Neural progenitor cell (in vitro differentiated cells): ENCODE results near the gene CRISPLD2. TPM values are rescaled to one million over a fixed set of nuclear protein-coding genes. Genes with fewer than 3 reads are reported as not detected.

Experiments
- DNase-seq: peaks from one replicate; pipeline ENCODE4 v3.0.0-alpha.2; 2016; ENCODE audit warnings: low spot score
- H2AFZ ChIP-seq: fragments of 200-600 bp; sonication (generic); replicated peaks from 2 replicates; pipeline ENCODE4 v1.6.1; 2016; ENCODE audit warnings: antibody characterized with exemption
- H3F3A ChIP-seq: fragments of 200-600 bp; sonication (generic); 2 replicates; pipeline ENCODE4 v1.6.1; 2016; ENCODE audit warnings: antibody characterized with exemption, low read depth
- H3K27ac ChIP-seq: fragments of 200-600 bp; sonication (generic); 2 replicates; pipeline ENCODE4 v1.5.1; 2016; ENCODE audit warnings: mild to moderate bottlenecking
- H3K27me3 ChIP-seq: fragments of 200-600 bp; sonication (generic); 2 replicates; pipeline ENCODE4 v1.6.1; 2016; ENCODE audit warnings: mild to moderate bottlenecking, moderate library complexity
- H3K36me3 ChIP-seq: fragments of 200-600 bp; sonication (generic); 2 replicates; pipeline ENCODE4 v1.5.1; 2016
- H3K4me1 ChIP-seq: fragments of 200-600 bp; sonication (generic); 2 replicates; pipeline ENCODE4 v1.6.1; 2016; ENCODE audit warnings: mixed run types
- H3K4me2 ChIP-seq: fragments of 200-600 bp; sonication (generic); 2 replicates; pipeline ENCODE4 v1.6.1; 2016
- H3K4me3 ChIP-seq: fragments of 200-600 bp; sonication (generic); 2 replicates; pipeline ENCODE4 v1.5.1; 2016
- H3K79me2 ChIP-seq: fragments of 200-600 bp; sonication (generic); 2 replicates; pipeline ENCODE4 v1.6.1; 2016; ENCODE audit warnings: low read depth
- H3K9ac ChIP-seq: fragments of 200-600 bp; sonication (generic); 2 replicates; pipeline ENCODE4 v1.6.1; 2016
- H3K9me3 ChIP-seq: fragments of 200-600 bp; sonication (generic); 2 replicates; pipeline ENCODE4 v1.5.1; 2016; ENCODE audit warnings: low read depth
- H4K20me1 ChIP-seq: fragments of 200-600 bp; sonication (generic); 2 replicates; pipeline ENCODE4 v1.6.1; 2016; ENCODE audit warnings: low read depth
- H3K27ac Mint-ChIP-seq: 3 replicates; pipeline ENCODE4 v1.8.0; 2021; ENCODE audit warnings: mixed read lengths
- H3K27me3 Mint-ChIP-seq: 2 replicates; pipeline ENCODE4 v1.8.0; 2022; ENCODE audit warnings: low read depth, mild to moderate bottlenecking, inconsistent platforms, moderate library complexity, mixed read lengths; ENCODE audit not compliant: insufficient read depth
- H3K36me3 Mint-ChIP-seq: 3 replicates; pipeline ENCODE4 v1.8.0; 2021; ENCODE audit warnings: mixed read lengths
- H3K4me1 Mint-ChIP-seq: 3 replicates; pipeline ENCODE4 v1.8.0; 2021; ENCODE audit warnings: mixed read lengths
- H3K4me3 Mint-ChIP-seq: 3 replicates; pipeline ENCODE4 v1.8.0; 2021; ENCODE audit warnings: mild to moderate bottlenecking, moderate library complexity, mixed read lengths
- H3K9me3 Mint-ChIP-seq: 3 replicates; pipeline ENCODE4 v1.8.0; 2020; ENCODE audit warnings: mixed read lengths
- CTCF ChIP-seq: fragments of 200-600 bp; sonication (generic); IDR thresholded peaks from 2 replicates; pipeline ENCODE4 v1.5.1; 2017; ENCODE audit warnings: antibody characterized with exemption, mild to moderate bottlenecking
- EZH2 ChIP-seq: fragments of 200-600 bp; sonication (generic); IDR thresholded peaks from 2 replicates; pipeline ENCODE4 v1.6.1; 2017; ENCODE audit warnings: antibody characterized with exemption, mild to moderate bottlenecking, moderate library complexity
- EZH2phosphoT487 ChIP-seq: fragments of 200-600 bp; sonication (generic); IDR thresholded peaks from 2 replicates; pipeline ENCODE4 v1.6.1; 2017; ENCODE audit warnings: antibody characterized with exemption
- total RNA-seq: library from RNA; depleted of rRNA; stranded (reverse); fragments of >200 nt; gene quantifications from 2 replicates; pipeline ENCODE4 v1.2.3, GENCODE V29; 2015; ENCODE audit warnings: low replicate concordance

CRISPLD2 gene
- total RNA-seq, 1 donor from 2014 or later = 0.11 TPM

GRCh38 chr16:84813141-84813934 is 6.4 kb upstream of the CRISPLD2 start:
- H3K36me3 Mint-ChIP-seq = no peaks in the 10 kb centered on the region

GRCh38 chr16:84815462-84815861 is 4.3 kb upstream of the CRISPLD2 start:
- Mint-ChIP-seq H3K9me3 (no peaks in the 10 kb centered on the region), H3K4me3 (no peak overlapping the region), H3K36me3 (no peaks in the 10 kb centered on the region), H3K27me3 (peaks cover 37% of the 10 kb centered on the region), H3K4me1 (peaks cover 12% of the 10 kb centered on the region), H3K27ac (peak overlapping the region; percentile 87)
- Histone ChIP-seq H3K9ac (no peak overlapping the region), H2AFZ (no peak overlapping the region), H3K79me2 (no peaks in the 10 kb centered on the region), H3K9me3 (no peaks in the 10 kb centered on the region), H3F3A (no peaks in the 10 kb centered on the region), H3K27me3 (peaks cover 37% of the 10 kb centered on the region), H3K27ac (no peak overlapping the region), H3K4me3 (no peak overlapping the region), H3K4me1 (no peaks in the 10 kb centered on the region), H3K4me2 (no peak overlapping the region), H4K20me1 (no peaks in the 10 kb centered on the region), H3K36me3 (no peaks in the 10 kb centered on the region)
- TF ChIP-seq CTCF = no peak
- no peak for TF ChIP-seq EZH2phosphoT487
- no peak for TF ChIP-seq EZH2
- DNase-seq = no peak

More at GRCh38 chr16:84813141-84813934, 6.4 kb upstream of the CRISPLD2 start:
- no peaks in the 10 kb centered on the region for H3K79me2 ChIP-seq
- no peaks in the 10 kb centered on the region for H3K4me1 ChIP-seq
- Mint-ChIP-seq H3K4me1 (peaks cover 3% of the 10 kb centered on the region), H3K9me3 (no peaks in the 10 kb centered on the region), H3K27ac (peak overlapping the region; percentile 22), H3K27me3 (peaks cover 24% of the 10 kb centered on the region), H3K4me3 (no peak overlapping the region)
- no peaks in the 10 kb centered on the region for H3F3A ChIP-seq
- H3K9me3 ChIP-seq = no peaks in the 10 kb centered on the region
- H3K4me2 ChIP-seq = no peak overlapping the region
- no peak for TF ChIP-seq EZH2phosphoT487
- no peak for TF ChIP-seq EZH2
- no peak for TF ChIP-seq CTCF
- H3K27ac ChIP-seq = no peak overlapping the region
- H3K9ac ChIP-seq = no peak overlapping the region
- H2AFZ ChIP-seq = no peak overlapping the region
- H3K36me3 ChIP-seq = no peaks in the 10 kb centered on the region
- H4K20me1 ChIP-seq = no peaks in the 10 kb centered on the region
- no peak overlapping the region for H3K4me3 ChIP-seq
- peaks cover 16% of the 10 kb centered on the region for H3K27me3 ChIP-seq
- DNase-seq = no peak

- Mint-ChIP-seq H3K27me3 (peaks cover 39% of the 10 kb centered on the region), H3K27ac (no peak overlapping the region), H3K4me3 (peak overlapping the region; percentile 38), H3K4me1 (peaks cover 14% of the 10 kb centered on the region), H3K36me3 (no peaks in the 10 kb centered on the region), H3K9me3 (no peaks in the 10 kb centered on the region)
- Histone ChIP-seq H4K20me1 (no peaks in the 10 kb centered on the region), H3K4me3 (no peak overlapping the region), H3K9me3 (no peaks in the 10 kb centered on the region), H3K27ac (no peak overlapping the region), H3K36me3 (no peaks in the 10 kb centered on the region), H3F3A (no peaks in the 10 kb centered on the region), H3K4me1 (no peaks in the 10 kb centered on the region), H2AFZ (no peak overlapping the region), H3K27me3 (peaks cover 43% of the 10 kb centered on the region), H3K79me2 (no peaks in the 10 kb centered on the region), H3K9ac (no peak overlapping the region), H3K4me2 (no peak overlapping the region)
- no peak for DNase-seq
- TF ChIP-seq EZH2 (no peak), CTCF (no peak), EZH2phosphoT487 (no peak)
Observed at GRCh38 chr16:84816023-84816422, 3.8 kb upstream of the CRISPLD2 start.
